Peyer's patch (tissue), 4 donors: Measurements from ENCODE around the gene DOHH. TPM values are rescaled to one million over a fixed set of nuclear protein-coding genes. Genes with fewer than 3 reads are reported as not detected.
"Not testable (repeated sequence)": the region's sequence is repeated elsewhere in the genome, so short reads cannot be mapped to it uniquely, and the experiment has no call there.

Experiments
- DNase-seq, 3 donors: peaks; one replicate each; pipeline ENCODE4 v3.0.0-alpha.2; 2017 to 2019
- H3K27ac ChIP-seq, 4 donors: fragments of 200-600 bp; sonication (generic); one replicate each; pipeline ENCODE4 v1.5.1; 2016 to 2019
- H3K27me3 ChIP-seq, 2 donors: fragments of 200-600 bp; sonication (generic); one replicate each; pipeline ENCODE4 v1.5.1; 2019
- H3K36me3 ChIP-seq, 3 donors: fragments of 200-600 bp; sonication (generic); one replicate each; pipeline ENCODE4 v1.5.1; 2016 to 2019
- H3K4me1 ChIP-seq, 4 donors: fragments of 200-600 bp; sonication (generic); one replicate each; pipeline ENCODE4 v1.5.1; 2016 to 2019
- H3K4me3 ChIP-seq, 4 donors: fragments of 200-600 bp; sonication (generic); 1 replicate in 3 of 4; 2 replicates in 1 of 4; pipeline ENCODE4 v1.5.1; 2016 to 2019; ENCODE audit warnings: mild to moderate bottlenecking in 1 of 4
- H3K9me3 ChIP-seq, 4 donors: fragments of 200-600 bp; sonication (generic); one replicate each; pipeline ENCODE4 v1.5.1; 2016 to 2019; ENCODE audit warnings: mild to moderate bottlenecking in 1 of 4
- POLR2A ChIP-seq, 2 donors: fragments of 450-650 bp; IDR thresholded peaks; one replicate each; pipeline ENCODE4 v1.5.1; 2017; ENCODE audit warnings: antibody characterized with exemption in 2 of 2, mild to moderate bottlenecking in 2 of 2, moderate library complexity in 2 of 2
- total RNA-seq, 4 donors: library from RNA; depleted of rRNA; stranded (reverse); fragments of >200 nt; gene quantifications; one replicate each; pipeline ENCODE4 v1.1.0, GENCODE V29; 2016
- TF ChIP-seq, protein P1 (sequence below), 6 experiments: fragments of 450-650 bp in 4 of 6; fragments of 200-600 bp in 2 of 6; sonication (generic) in 1 of 6; IDR thresholded peaks; one replicate each; pipeline ENCODE4 v1.5.1; 2017 to 2019; ENCODE audit warnings: antibody characterized with exemption in 6 of 6, mild to moderate bottlenecking in 3 of 6, moderate library complexity in 1 of 6

Gene DOHH
- total RNA-seq, 4 donors from 2014 or later, result 5.6 to 10.2 (median 9.5) TPM

DNA sequence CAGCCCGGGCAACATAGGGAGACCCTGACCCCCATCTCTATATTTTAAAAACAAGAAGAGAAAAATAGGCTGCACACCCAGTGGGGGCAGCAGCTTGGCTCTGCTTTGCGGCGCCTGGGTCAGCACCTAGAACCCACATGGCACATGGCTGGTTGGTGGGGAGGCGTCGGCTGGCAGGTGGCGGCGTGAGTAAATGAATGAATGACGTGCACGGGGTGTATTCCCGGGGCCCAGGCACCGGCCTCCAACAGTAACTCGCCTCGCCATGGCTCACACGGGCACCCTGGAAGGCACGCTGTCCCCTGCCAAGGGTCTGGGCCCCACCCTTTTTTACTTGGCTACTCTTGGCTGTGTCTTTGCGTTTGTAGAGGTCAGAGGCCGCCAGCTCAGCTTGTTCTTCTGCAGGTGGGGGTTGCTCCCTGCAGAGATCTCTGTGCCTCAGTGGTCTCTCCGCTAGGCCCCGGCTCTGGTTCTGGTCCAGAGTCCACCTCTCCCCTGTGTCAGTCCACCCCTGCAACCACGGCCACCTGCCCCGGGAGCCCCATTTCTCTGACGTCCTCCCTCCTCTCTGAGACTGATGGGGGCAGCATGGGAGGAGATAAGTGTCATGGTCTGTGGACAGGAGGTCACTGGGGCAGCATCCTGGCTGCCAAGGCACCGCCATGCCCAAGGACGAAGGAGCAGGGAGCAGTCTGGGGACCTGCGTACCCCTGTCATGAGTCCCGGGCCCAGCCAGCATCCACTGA is 11.2 kb upstream of the DOHH start:
- no peak overlapping the region for H3K27ac ChIP-seq
- H3K27me3 ChIP-seq, result no peaks in the 10 kb centered on the region
- no peak for DNase-seq
- TF ChIP-seq POLR2A (IDR thresholded peaks at IDR 0.05), result no peak
- TF ChIP-seq, protein P1, sequence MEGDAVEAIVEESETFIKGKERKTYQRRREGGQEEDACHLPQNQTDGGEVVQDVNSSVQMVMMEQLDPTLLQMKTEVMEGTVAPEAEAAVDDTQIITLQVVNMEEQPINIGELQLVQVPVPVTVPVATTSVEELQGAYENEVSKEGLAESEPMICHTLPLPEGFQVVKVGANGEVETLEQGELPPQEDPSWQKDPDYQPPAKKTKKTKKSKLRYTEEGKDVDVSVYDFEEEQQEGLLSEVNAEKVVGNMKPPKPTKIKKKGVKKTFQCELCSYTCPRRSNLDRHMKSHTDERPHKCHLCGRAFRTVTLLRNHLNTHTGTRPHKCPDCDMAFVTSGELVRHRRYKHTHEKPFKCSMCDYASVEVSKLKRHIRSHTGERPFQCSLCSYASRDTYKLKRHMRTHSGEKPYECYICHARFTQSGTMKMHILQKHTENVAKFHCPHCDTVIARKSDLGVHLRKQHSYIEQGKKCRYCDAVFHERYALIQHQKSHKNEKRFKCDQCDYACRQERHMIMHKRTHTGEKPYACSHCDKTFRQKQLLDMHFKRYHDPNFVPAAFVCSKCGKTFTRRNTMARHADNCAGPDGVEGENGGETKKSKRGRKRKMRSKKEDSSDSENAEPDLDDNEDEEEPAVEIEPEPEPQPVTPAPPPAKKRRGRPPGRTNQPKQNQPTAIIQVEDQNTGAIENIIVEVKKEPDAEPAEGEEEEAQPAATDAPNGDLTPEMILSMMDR (IDR thresholded peaks at IDR 0.05), result no peak
- no peak overlapping the region for H3K4me3 ChIP-seq
- H3K36me3 ChIP-seq, result peaks cover 0 to 23% (median 0%) of the 10 kb centered on the region in 3 donors
- no peaks in the 10 kb centered on the region for H3K9me3 ChIP-seq
- H3K4me1 ChIP-seq, result peaks cover 0 to 38% (median 11%) of the 10 kb centered on the region in 4 donors

DNA sequence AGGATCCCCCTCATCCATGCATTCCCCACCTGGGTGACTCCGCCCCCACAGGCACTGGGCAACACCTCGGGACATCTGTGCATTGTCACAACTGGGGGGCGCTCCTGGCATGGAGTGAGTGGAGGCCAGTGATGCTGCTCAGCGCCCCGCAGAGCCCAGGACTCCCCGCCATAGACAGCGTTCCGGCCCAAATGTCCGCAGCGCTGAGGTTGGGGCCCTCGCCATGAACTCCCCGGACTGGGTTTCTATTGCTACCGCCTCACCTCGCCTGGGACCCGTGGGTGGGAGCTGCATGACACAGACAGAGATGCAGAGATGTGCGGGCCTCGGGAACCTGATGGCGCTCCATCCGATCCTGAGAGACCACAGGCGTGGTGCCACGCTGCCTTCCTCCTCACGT is 10.3 kb upstream of the DOHH start:
- peaks cover 0 to 23% (median 0%) of the 10 kb centered on the region in 3 donors for H3K36me3 ChIP-seq
- DNase-seq, result no peak
- no peak overlapping the region for H3K27ac ChIP-seq
- no peak overlapping the region for H3K4me3 ChIP-seq
- no peak for TF ChIP-seq POLR2A (IDR thresholded peaks at IDR 0.05)
- TF ChIP-seq, protein P1 (IDR thresholded peaks at IDR 0.05), result no peak
- H3K9me3 ChIP-seq, result no peaks in the 10 kb centered on the region
- H3K4me1 ChIP-seq, result peaks cover 0 to 30% (median 7%) of the 10 kb centered on the region in 4 donors
- H3K27me3 ChIP-seq, result no peaks in the 10 kb centered on the region

DNA sequence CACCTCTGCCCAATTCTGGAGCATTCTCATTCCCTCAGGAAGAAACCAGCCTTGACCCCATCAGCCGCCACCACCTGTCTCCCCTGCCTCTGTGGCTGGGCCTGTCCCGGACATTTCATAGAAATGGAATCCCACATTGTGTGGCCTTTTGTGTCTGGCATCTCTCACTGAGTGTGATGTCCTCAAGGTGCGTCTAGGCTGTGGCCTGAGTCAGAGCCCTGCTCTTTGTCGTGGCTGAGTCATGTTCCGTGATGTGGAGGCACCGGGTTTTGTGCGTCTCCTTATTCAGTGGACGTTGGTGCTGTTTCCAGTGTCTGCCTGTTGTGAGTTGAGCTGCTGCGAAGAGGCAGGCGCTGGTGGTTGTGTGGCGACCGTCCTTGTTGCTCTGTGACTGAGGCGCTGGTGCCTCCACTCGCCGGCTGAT is 9.1 kb upstream of the DOHH start:
- Histone ChIP-seq H3K9me3 (no peaks in the 10 kb centered on the region), H3K4me1 (peaks cover 0 to 35% (median 9%) of the 10 kb centered on the region in 4 donors), H3K27me3 (no peaks in the 10 kb centered on the region), H3K36me3 (peaks cover 0 to 23% (median 0%) of the 10 kb centered on the region in 3 donors), H3K27ac (no peak overlapping the region), H3K4me3 (no peak overlapping the region)
- no peak for TF ChIP-seq POLR2A (IDR thresholded peaks at IDR 0.05)
- TF ChIP-seq, protein P1 (IDR thresholded peaks at IDR 0.05), result no peak
- no peak for DNase-seq

DNA sequence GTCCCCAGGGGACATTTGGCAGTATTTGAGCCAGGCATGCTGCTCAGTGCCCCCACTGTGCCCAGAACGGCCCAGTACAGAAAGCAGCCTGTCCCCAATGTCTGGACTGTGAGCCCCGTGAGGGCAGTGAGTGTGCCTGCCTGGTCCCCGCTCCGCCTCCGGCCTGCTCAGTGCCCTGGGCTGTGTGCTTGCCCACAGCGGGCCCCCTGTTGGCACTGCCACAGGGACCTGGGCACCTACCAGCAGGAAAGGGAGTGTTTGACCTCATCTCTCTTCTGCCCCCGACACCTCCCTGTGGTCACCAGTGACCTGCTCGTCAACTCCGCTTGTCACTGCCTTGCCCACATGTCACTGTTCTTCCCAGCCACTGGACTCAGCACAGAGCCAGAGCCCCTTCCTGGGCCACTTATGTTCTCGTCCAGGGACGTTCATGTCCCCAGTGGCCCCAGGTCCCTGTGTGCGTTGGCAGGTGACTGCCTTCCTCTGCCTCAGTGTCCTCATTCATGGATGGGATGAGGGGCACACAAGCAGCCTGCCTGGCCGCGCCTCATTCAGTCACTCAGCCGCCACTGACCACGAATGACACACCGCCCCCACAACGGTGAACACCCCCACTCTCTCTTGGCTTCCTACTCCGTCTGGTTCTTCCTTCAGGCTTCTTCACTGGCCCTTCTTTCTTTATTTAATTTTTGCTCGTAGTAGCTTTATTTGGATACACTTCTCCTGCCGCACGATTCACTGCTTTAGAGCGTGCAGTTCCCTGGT is 8.5 kb upstream of the DOHH start:
- no peaks in the 10 kb centered on the region for H3K27me3 ChIP-seq
- H3K9me3 ChIP-seq, result no peaks in the 10 kb centered on the region
- TF ChIP-seq POLR2A (IDR thresholded peaks at IDR 0.05), result no peak
- TF ChIP-seq, protein P1 (IDR thresholded peaks at IDR 0.05), result no peak
- no peak for DNase-seq
- peaks cover 0 to 23% (median 0%) of the 10 kb centered on the region in 3 donors for H3K36me3 ChIP-seq
- H3K4me3 ChIP-seq, result no peak overlapping the region
- peaks cover 0 to 35% (median 9%) of the 10 kb centered on the region in 4 donors for H3K4me1 ChIP-seq
- no peak overlapping the region for H3K27ac ChIP-seq

DNA sequence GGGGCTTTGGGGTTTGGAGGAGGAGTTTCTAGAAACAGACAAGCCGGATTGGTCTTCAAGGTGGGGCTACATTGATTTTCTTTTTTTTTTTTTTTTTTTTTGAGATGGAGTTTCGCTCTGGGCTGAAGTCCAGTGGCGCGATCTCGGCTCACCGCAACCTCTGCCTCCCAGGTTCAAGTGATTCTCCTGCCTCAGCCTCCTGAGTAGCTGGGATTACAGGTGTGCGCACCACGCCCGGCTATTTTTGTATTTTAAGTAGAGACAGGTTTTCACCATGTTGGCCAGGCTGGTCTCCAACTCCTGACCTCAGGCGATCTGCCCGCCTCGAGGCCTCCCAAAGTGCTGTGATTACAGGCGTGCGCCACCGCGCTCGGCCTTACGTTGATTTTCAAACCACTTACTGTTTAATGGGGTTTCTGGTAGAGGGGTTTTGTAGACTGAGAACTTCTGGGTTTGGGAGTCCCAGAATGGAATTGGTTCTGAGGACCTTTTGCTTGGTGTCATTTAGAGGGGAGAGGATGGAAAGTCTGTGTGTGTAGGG is 7.7 kb upstream of the DOHH start:
- Histone ChIP-seq H3K4me1 (peaks cover 0 to 31% (median 9%) of the 10 kb centered on the region in 4 donors), H3K36me3 (peaks cover 0 to 23% (median 0%) of the 10 kb centered on the region in 3 donors)
- H3K27me3 ChIP-seq, H3K9me3 ChIP-seq, H3K4me3 ChIP-seq, DNase-seq, H3K27ac ChIP-seq: not testable (repeated sequence)
